SJSA1 (cell line): ENCODE data around the gene TMPRSS4. TPM values are rescaled to one million over a fixed set of nuclear protein-coding genes. Genes with fewer than 3 reads are reported as not detected.
"Not testable (repeated sequence)": the region's sequence is repeated elsewhere in the genome, so short reads cannot be mapped to it uniquely, and the experiment has no call there.

Experiments
- DNase-seq, 2 experiments: peaks; one replicate each; pipeline ENCODE4 v3.0.0-alpha.2; 2015 to 2020; ENCODE audit warnings: low spot score in 2 of 2, low read depth in 1 of 2
- H3K27ac ChIP-seq: fragments of 250-450 bp; sonication (Bioruptor Pico); 2 replicates; pipeline ENCODE4 v1.5.1; 2020; ENCODE audit warnings: mild to moderate bottlenecking, moderate library complexity
- H3K27me3 ChIP-seq: fragments of 250-450 bp; sonication (Bioruptor Pico); replicated peaks from 2 replicates; pipeline ENCODE4 v1.5.1; 2020; ENCODE audit warnings: mild to moderate bottlenecking, moderate library complexity
- H3K36me3 ChIP-seq: fragments of 250-450 bp; sonication (Bioruptor Pico); 2 replicates; pipeline ENCODE4 v1.5.1; 2020; ENCODE audit warnings: mild to moderate bottlenecking
- H3K4me1 ChIP-seq: fragments of 250-450 bp; sonication (Bioruptor Pico); replicated peaks from 2 replicates; pipeline ENCODE4 v1.6.1; 2021; ENCODE audit warnings: mild to moderate bottlenecking
- H3K4me3 ChIP-seq: fragments of 250-450 bp; sonication (Bioruptor Pico); 2 replicates; pipeline ENCODE4 v1.5.1; 2020; ENCODE audit warnings: mild to moderate bottlenecking
- H3K9me3 ChIP-seq: fragments of 250-450 bp; sonication (Bioruptor Pico); replicated peaks from 2 replicates; pipeline ENCODE4 v1.5.1; 2020; ENCODE audit warnings: mild to moderate bottlenecking
- total RNA-seq: library from RNA; depleted of rRNA; stranded (reverse); fragments of >200 nt; shearing (Covaris generic); gene quantifications from 2 replicates; pipeline ENCODE4 v1.2.3, GENCODE V29; 2014

TMPRSS4 gene
- total RNA-seq, 1 experiment from 2014 or later, result not detected

- Histone ChIP-seq H3K27ac (no peak overlapping the region), H3K4me3 (no peak overlapping the region), H3K36me3 (no peaks in the 10 kb centered on the region), H3K4me1 (no peaks in the 10 kb centered on the region), H3K9me3 (no peaks in the 10 kb centered on the region), H3K27me3 (no peaks in the 10 kb centered on the region)
- DNase-seq, result no peak
Measured at GRCh38 chr11:118061586-118062125, 15.2 kb upstream of the TMPRSS4 start.

GRCh38 chr11:118062181-118062580 lies 14.7 kb upstream of the TMPRSS4 start:
- not testable (repeated sequence) for H3K27me3 ChIP-seq, H3K4me3 ChIP-seq, H3K9me3 ChIP-seq, H3K4me1 ChIP-seq, H3K27ac ChIP-seq, DNase-seq, H3K36me3 ChIP-seq

- not testable (repeated sequence) for H3K4me3 ChIP-seq, H3K36me3 ChIP-seq, H3K9me3 ChIP-seq, DNase-seq, H3K27me3 ChIP-seq, H3K27ac ChIP-seq, H3K4me1 ChIP-seq
Measured at GRCh38 chr11:118062631-118063030, 14.2 kb upstream of the TMPRSS4 start.

- no peak overlapping the region for H3K27ac ChIP-seq
- H3K27me3 ChIP-seq, result no peaks in the 10 kb centered on the region
- H3K9me3 ChIP-seq, result no peaks in the 10 kb centered on the region
- H3K4me3 ChIP-seq, result no peak overlapping the region
- no peaks in the 10 kb centered on the region for H3K4me1 ChIP-seq
- no peaks in the 10 kb centered on the region for H3K36me3 ChIP-seq
- no peak for DNase-seq
Measured at GRCh38 chr11:118064956-118065355, 11.9 kb upstream of the TMPRSS4 start.

GRCh38 chr11:118065384-118065783 lies 11.5 kb upstream of the TMPRSS4 start:
- DNase-seq, result no peak
- no peaks in the 10 kb centered on the region for H3K4me1 ChIP-seq
- no peak overlapping the region for H3K27ac ChIP-seq

GRCh38 chr11:118067006-118067405 lies 9.9 kb upstream of the TMPRSS4 start:
- H3K36me3 ChIP-seq, result no peaks in the 10 kb centered on the region
- no peaks in the 10 kb centered on the region for H3K9me3 ChIP-seq
- no peak overlapping the region for H3K4me3 ChIP-seq
- no peaks in the 10 kb centered on the region for H3K4me1 ChIP-seq
- H3K27me3 ChIP-seq, result no peaks in the 10 kb centered on the region
- DNase-seq, result no peak
- H3K27ac ChIP-seq, result no peak overlapping the region

More at GRCh38 chr11:118065384-118065783, 11.5 kb upstream of the TMPRSS4 start:
- Histone ChIP-seq H3K27me3 (no peaks in the 10 kb centered on the region), H3K9me3 (no peaks in the 10 kb centered on the region), H3K36me3 (no peaks in the 10 kb centered on the region), H3K4me3 (no peak overlapping the region)

GRCh38 chr11:118068206-118068944 lies 8.5 kb upstream of the TMPRSS4 start:
- no peaks in the 10 kb centered on the region for H3K4me1 ChIP-seq
- H3K27me3 ChIP-seq, result no peaks in the 10 kb centered on the region
- no peaks in the 10 kb centered on the region for H3K36me3 ChIP-seq
- H3K27ac ChIP-seq, result no peak overlapping the region
- no peaks in the 10 kb centered on the region for H3K9me3 ChIP-seq
- no peak for DNase-seq
- no peak overlapping the region for H3K4me3 ChIP-seq

GRCh38 chr11:118068945-118069612 lies 7.8 kb upstream of the TMPRSS4 start:
- Histone ChIP-seq H3K27ac (no peak overlapping the region), H3K4me3 (no peak overlapping the region), H3K4me1 (no peaks in the 10 kb centered on the region), H3K36me3 (no peaks in the 10 kb centered on the region), H3K9me3 (no peaks in the 10 kb centered on the region), H3K27me3 (no peaks in the 10 kb centered on the region)
- no peak for DNase-seq

- no peak overlapping the region for H3K27ac ChIP-seq
- no peaks in the 10 kb centered on the region for H3K4me1 ChIP-seq
- DNase-seq, result no peak
- H3K27me3 ChIP-seq, result no peaks in the 10 kb centered on the region
- H3K36me3 ChIP-seq, result no peaks in the 10 kb centered on the region
- H3K9me3 ChIP-seq, result no peaks in the 10 kb centered on the region
- H3K4me3 ChIP-seq, result no peak overlapping the region
Measured at GRCh38 chr11:118071416-118072030, 5.4 kb upstream of the TMPRSS4 start.

- H3K27ac ChIP-seq, result no peak overlapping the region
- H3K9me3 ChIP-seq, result no peaks in the 10 kb centered on the region
- no peak for DNase-seq
- H3K27me3 ChIP-seq, result no peaks in the 10 kb centered on the region
- no peaks in the 10 kb centered on the region for H3K4me1 ChIP-seq
- no peak overlapping the region for H3K4me3 ChIP-seq
- H3K36me3 ChIP-seq, result no peaks in the 10 kb centered on the region
Measured at GRCh38 chr11:118073554-118073953, 3.3 kb upstream of the TMPRSS4 start.

GRCh38 chr11:118074091-118074685 lies 2.7 kb upstream of the TMPRSS4 start:
- no peak for DNase-seq
- H3K4me1 ChIP-seq, result no peaks in the 10 kb centered on the region
- no peaks in the 10 kb centered on the region for H3K36me3 ChIP-seq

GRCh38 chr11:118074785-118075184 lies 2.1 kb upstream of the TMPRSS4 start:
- Histone ChIP-seq H3K27ac (no peak overlapping the region), H3K27me3 (no peaks in the 10 kb centered on the region), H3K4me3 (no peak overlapping the region), H3K9me3 (no peaks in the 10 kb centered on the region), H3K36me3 (no peaks in the 10 kb centered on the region), H3K4me1 (no peaks in the 10 kb centered on the region)
- no peak for DNase-seq

More at GRCh38 chr11:118074091-118074685, 2.7 kb upstream of the TMPRSS4 start:
- no peak overlapping the region for H3K27ac ChIP-seq
- no peaks in the 10 kb centered on the region for H3K9me3 ChIP-seq
- H3K4me3 ChIP-seq, result no peak overlapping the region
- H3K27me3 ChIP-seq, result no peaks in the 10 kb centered on the region

- DNase-seq, result no peak
- no peaks in the 10 kb centered on the region for H3K27me3 ChIP-seq
Measured at GRCh38 chr11:118078911-118079411, 2.1 kb downstream of the TMPRSS4 start.

More at GRCh38 chr11:118078911-118079411, 2.1 kb downstream of the TMPRSS4 start:
- no peaks in the 10 kb centered on the region for H3K4me1 ChIP-seq
- H3K27ac ChIP-seq, result no peak overlapping the region
- H3K36me3 ChIP-seq, result no peaks in the 10 kb centered on the region
- H3K4me3 ChIP-seq, result no peak overlapping the region
- H3K9me3 ChIP-seq, result no peaks in the 10 kb centered on the region
